ENCODE results near the gene C1QC. TPM values are rescaled to one million over a fixed set of nuclear protein-coding genes. Genes with fewer than 3 reads are reported as not detected.

The C1QC gene
- total RNA-seq, 8 experiments from 2014 or later = 0.27 to 0.71 (median 0.42) TPM; not detected in 5

DNA sequence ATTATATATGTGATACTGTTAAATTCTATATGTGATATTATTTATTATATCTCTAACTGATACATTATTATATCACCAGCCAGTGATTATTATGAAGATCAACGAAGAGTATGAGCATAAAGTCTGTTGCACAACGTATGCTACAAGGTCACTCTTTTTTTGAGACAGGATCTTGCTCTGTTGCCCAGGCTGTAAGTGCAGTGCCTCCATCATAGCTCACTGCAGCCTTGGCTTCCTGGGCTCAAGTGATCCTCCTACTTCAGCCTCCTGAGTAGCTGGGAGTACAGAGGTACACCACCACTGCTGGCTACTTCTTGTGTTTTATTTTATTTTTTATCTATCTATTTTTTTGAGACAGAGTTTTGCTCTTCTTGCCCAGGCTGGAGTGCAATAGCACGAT, 53.2 kb downstream of the C1QC start:
- H3K4me1 ChIP-seq (replicated peaks in 1 of 2) = peaks cover 7 to 12% of the 10 kb centered on the region in 2 donors
- H3K4me3 ChIP-seq = no peak overlapping the region

More for the DNA sequence above, 53.2 kb downstream of the C1QC start:
- in situ Hi-C loops (cut with MboI; ENCODE audit: low pct_unique_long_range_greater_than_20kb in 2 of 9, low sequenced_read_pairs in 9 of 9, unreplicated experiment in 9 of 9) = loop anchor here in 6 of 9 experiments (25.0 kb wide), 2 partner anchors 166 to 191 kb away; no protein-coding TSS in a partner anchor
- 60 to 100% (median 80%) methylated on average over 1 to 3 of the region's 3 CpGs; no CpG with 5 or more reads in 1 of the 10 experiments for WGBS, 10 experiments
- ATAC-seq (replicated peaks in 6 of 8) = no peak
- no peak overlapping the region for H3K27ac ChIP-seq

Other genes starting within 250 kb of the C1QC start
- gene ZBTB40, start 191.8 kb upstream of the C1QC start, total RNA-seq = 10 to 100 TPM in 6 of 8 experiments, 1 to 10 TPM in 2; 7.5 to 19.5 (median 12.1) TPM
- gene EPHA8, start 80.1 kb upstream of the C1QC start, total RNA-seq = 10 to 100 TPM in 1 of 8 experiments, 1 to 10 TPM in 3, under 1 TPM in 3, not detected in 1; 0.28 to 15.0 (median 1.6) TPM
- gene C1QA, start 7.0 kb upstream of the C1QC start, total RNA-seq = under 1 TPM in 2 of 8 experiments, not detected in 6; 0.43 to 0.52 TPM
- under 1 TPM in 2 of 8 experiments, not detected in 6; 0.38 to 0.61 TPM for gene C1QB, start 9.6 kb downstream of the C1QC start, total RNA-seq
- gene EPHB2, start 67.2 kb downstream of the C1QC start, total RNA-seq = 10 to 100 TPM in 5 of 8 experiments, under 1 TPM in 3; 0.42 to 64.1 (median 41.8) TPM